H9 (cell line): ENCODE results near the gene EPB41L2. TPM values are rescaled to one million over a fixed set of nuclear protein-coding genes. Genes with fewer than 3 reads are reported as not detected.

Experiments
- DNase-seq: peaks from one replicate; pipeline ENCODE4 v3.0.0-alpha.2; 2017
- H2AFZ ChIP-seq: one replicate; pipeline ENCODE4 v1.6.1; 2013; ENCODE audit warnings: mild to moderate bottlenecking, low read length, control low read depth, moderate library complexity
- H2AK5ac ChIP-seq: 2 replicates; pipeline ENCODE4 v1.6.1; 2013; ENCODE audit warnings: low read length, control low read depth, mixed read lengths; ENCODE audit not compliant: insufficient read length
- H2BK120ac ChIP-seq: one replicate; pipeline ENCODE4 v1.6.1; 2013; ENCODE audit warnings: low read depth, mild to moderate bottlenecking, low read length, control low read depth, inconsistent platforms; ENCODE audit not compliant: poor library complexity, severe bottlenecking
- H2BK12ac ChIP-seq: 2 replicates; pipeline ENCODE4 v1.6.1; 2013; ENCODE audit warnings: low read length, control low read depth, mixed read lengths, low read depth; ENCODE audit not compliant: insufficient read length
- H2BK15ac ChIP-seq: 2 replicates; pipeline ENCODE4 v1.6.1; 2013; ENCODE audit warnings: low read depth, low read length, control low read depth
- H2BK20ac ChIP-seq: one replicate; pipeline ENCODE4 v1.6.1; 2013; ENCODE audit warnings: low read depth, mild to moderate bottlenecking, low read length, control low read depth, inconsistent platforms; ENCODE audit not compliant: poor library complexity, severe bottlenecking
- H2BK5ac ChIP-seq: 2 replicates; pipeline ENCODE4 v1.6.1; 2013; ENCODE audit warnings: low read length, control low read depth, mixed read lengths; ENCODE audit not compliant: insufficient read length
- H3K14ac ChIP-seq: 2 replicates; pipeline ENCODE4 v1.6.1; 2013; ENCODE audit warnings: low read length, control low read depth; ENCODE audit not compliant: insufficient read depth
- H3K18ac ChIP-seq: 2 replicates; pipeline ENCODE4 v1.6.1; 2013; ENCODE audit warnings: low read depth, mild to moderate bottlenecking, mixed read lengths, low read length, control low read depth; ENCODE audit not compliant: insufficient read length
- H3K23ac ChIP-seq: 2 replicates; pipeline ENCODE4 v1.6.1; 2013; ENCODE audit warnings: low read length, control low read depth, mixed read lengths, low read depth; ENCODE audit not compliant: insufficient read length
- H3K23me2 ChIP-seq: 2 replicates; pipeline ENCODE4 v1.6.1; 2013; ENCODE audit warnings: low read depth, mild to moderate bottlenecking, mixed read lengths, low read length, control low read depth; ENCODE audit not compliant: insufficient read length, poor library complexity, severe bottlenecking
- H3K27ac ChIP-seq: 2 replicates; pipeline ENCODE4 v1.5.1; 2013; ENCODE audit warnings: low read length, control low read depth, mixed read lengths, low read depth; ENCODE audit not compliant: insufficient read length
- H3K27me3 ChIP-seq: 2 replicates; pipeline ENCODE4 v1.6.1; 2013; ENCODE audit warnings: low read length, control low read depth, inconsistent platforms; ENCODE audit not compliant: insufficient read depth
- H3K4ac ChIP-seq: 2 replicates; pipeline ENCODE4 v1.6.1; 2013; ENCODE audit warnings: low read depth, mild to moderate bottlenecking, control low read depth, inconsistent platforms, low read length, moderate library complexity
- H3K4me1 ChIP-seq: 2 replicates; pipeline ENCODE4 v1.6.1; 2013; ENCODE audit warnings: low read length, control low read depth, inconsistent platforms; ENCODE audit not compliant: insufficient read depth
- H3K4me2 ChIP-seq: 2 replicates; pipeline ENCODE4 v1.6.1; 2013; ENCODE audit warnings: low read length, control low read depth, mixed read lengths; ENCODE audit not compliant: insufficient read length, insufficient read depth
- H3K56ac ChIP-seq: 2 replicates; pipeline ENCODE4 v1.6.1; 2013; ENCODE audit warnings: low read depth, mild to moderate bottlenecking, mixed read lengths, low read length, control low read depth; ENCODE audit not compliant: insufficient read length
- H3K79me1 ChIP-seq: 2 replicates; pipeline ENCODE4 v1.6.1; 2013; ENCODE audit warnings: low read depth, mild to moderate bottlenecking, moderate library complexity, low read length, control low read depth, inconsistent platforms; ENCODE audit not compliant: insufficient read depth, poor library complexity, severe bottlenecking
- H3K79me2 ChIP-seq: 2 replicates; pipeline ENCODE4 v1.6.1; 2013; ENCODE audit warnings: low read length, control low read depth, inconsistent platforms; ENCODE audit not compliant: insufficient read depth
- H3K9ac ChIP-seq: 2 replicates; pipeline ENCODE4 v1.6.1; 2013; ENCODE audit warnings: low read length, control low read depth, mixed read lengths; ENCODE audit not compliant: insufficient read length; ENCODE audit errors: extremely low read depth
- H3K9me3 ChIP-seq: one replicate; pipeline ENCODE4 v1.6.1; 2013; ENCODE audit warnings: low read depth, low read length, inconsistent platforms; ENCODE audit not compliant: control insufficient read depth
- H3T11ph ChIP-seq: one replicate; pipeline ENCODE4 v1.6.1; 2013; ENCODE audit warnings: mild to moderate bottlenecking, low read length, control low read depth, inconsistent platforms
- H4K20me1 ChIP-seq: one replicate; pipeline ENCODE4 v1.6.1; 2013; ENCODE audit not compliant: control insufficient read depth, insufficient read length, insufficient read depth
- H4K5ac ChIP-seq: 2 replicates; pipeline ENCODE4 v1.6.1; 2013; ENCODE audit warnings: low read depth, mild to moderate bottlenecking, mixed read lengths, low read length, control low read depth; ENCODE audit not compliant: insufficient read length
- H4K8ac ChIP-seq: replicated peaks from 2 replicates; pipeline ENCODE4 v1.6.1; 2013; ENCODE audit warnings: low read length, control low read depth, mixed read lengths, low read depth; ENCODE audit not compliant: insufficient read length
- H4K91ac ChIP-seq: 2 replicates; pipeline ENCODE4 v1.6.1; 2013; ENCODE audit warnings: low read depth, mild to moderate bottlenecking, moderate library complexity, mixed read lengths, low read length, control low read depth; ENCODE audit not compliant: insufficient read length
- H3K27ac Mint-ChIP-seq, 3 experiments: 2 replicates in 2 of 3; 3 replicates in 1 of 3; pipeline ENCODE4 v1.8.0; 2020 to 2021; ENCODE audit warnings: mixed read lengths in 3 of 3, mild to moderate bottlenecking in 1 of 3, moderate library complexity in 1 of 3
- H3K27me3 Mint-ChIP-seq: 2 replicates; pipeline ENCODE4 v1.8.0; 2021; ENCODE audit warnings: low read depth, mild to moderate bottlenecking, moderate library complexity, mixed read lengths
- H3K36me3 Mint-ChIP-seq, 3 experiments: 2 replicates in 2 of 3; 3 replicates in 1 of 3; pipeline ENCODE4 v1.8.0; 2020 to 2021; ENCODE audit warnings: low read depth in 3 of 3, mixed read lengths in 3 of 3; ENCODE audit not compliant: insufficient read depth in 1 of 3
- H3K4me1 Mint-ChIP-seq, 2 experiments: 2 replicates each; pipeline ENCODE4 v1.8.0; 2020; ENCODE audit warnings: mixed read lengths in 2 of 2
- H3K4me3 Mint-ChIP-seq, 2 experiments: 2 replicates in 1 of 2; 3 replicates in 1 of 2; pipeline ENCODE4 v1.8.0; 2020 to 2021; ENCODE audit warnings: mild to moderate bottlenecking in 2 of 2, mixed read lengths in 2 of 2, moderate library complexity in 1 of 2
- H3K9me3 Mint-ChIP-seq, 2 experiments: 2 replicates in 1 of 2; 3 replicates in 1 of 2; pipeline ENCODE4 v1.8.0; 2020; ENCODE audit warnings: mild to moderate bottlenecking in 2 of 2, mixed read lengths in 2 of 2, moderate library complexity in 1 of 2
- CTCF ChIP-seq: fragments of 200-600 bp; sonication (generic); conservative IDR thresholded peaks from 3 replicates; pipeline ENCODE4 v1.8.0; 2021; ENCODE audit warnings: antibody characterized with exemption, mild to moderate bottlenecking
- WGBS: extraction: QIAGEN DNeasy Blood & Tissue Kit; methylation state at CpG from one replicate; pipeline ENCODE4 v1.1.7; 2013; ENCODE audit warnings: missing lambda C conversion rate, low lambda C conversion rate, mixed read lengths; ENCODE audit not compliant: insufficient read length; ENCODE audit errors: extremely low coverage; 5-methylcytosine and 5-hydroxymethylcytosine counted together
- total RNA-seq: library from RNA; stranded (reverse); gene quantifications from 2 replicates; pipeline ENCODE4 v1.2.1, GENCODE V29; 2021

The EPB41L2 gene
- total RNA-seq, 1 experiment from 2014 or later: 90.2 TPM

- Histone ChIP-seq H3K79me1 (peaks cover 3% of the 10 kb centered on the region), H4K8ac (no peak overlapping the region), H4K91ac (no peak overlapping the region), H3K23me2 (no peaks in the 10 kb centered on the region), H2BK20ac (no peak overlapping the region), H2BK15ac (no peak overlapping the region), H3K23ac (no peak overlapping the region), H4K5ac (no peak overlapping the region), H3K9me3 (no peaks in the 10 kb centered on the region), H2AK5ac (no peak overlapping the region), H3K14ac (no peak overlapping the region), H2BK5ac (no peak overlapping the region), H3K79me2 (peaks cover 7% of the 10 kb centered on the region; the same call in 1 of the 2 replicates), H4K20me1 (no peaks in the 10 kb centered on the region), H3K56ac (no peak overlapping the region), H3K27ac (no peak overlapping the region), H2BK12ac (no peak overlapping the region), H3T11ph (no peak overlapping the region), H3K4me1 (no peaks in the 10 kb centered on the region), H3K4me2 (no peak overlapping the region), H2BK120ac (no peak overlapping the region), H3K9ac (no peak overlapping the region), H3K18ac (no peak overlapping the region), H3K4ac (no peak overlapping the region), H3K27me3 (no peaks in the 10 kb centered on the region), H2AFZ (no peak overlapping the region)
- DNase-seq: no peak
- WGBS: no CpG with 5 or more reads among the region's 1 CpG
- peaks cover 6 to 7% of the 10 kb centered on the region in 2 experiments; a peak in 3 of 5 replicates for H3K9me3 Mint-ChIP-seq
- no peak for TF ChIP-seq CTCF
- no peaks in the 10 kb centered on the region for H3K27me3 Mint-ChIP-seq
- H3K27ac Mint-ChIP-seq: no peak overlapping the region
- H3K36me3 Mint-ChIP-seq: peaks cover 6 to 7% (median 6%) of the 10 kb centered on the region in 3 experiments; a peak in 5 of 7 replicates
- H3K4me3 Mint-ChIP-seq: no peak overlapping the region
- peaks cover 9 to 14% of the 10 kb centered on the region in 2 experiments for H3K4me1 Mint-ChIP-seq
Measured at GRCh38 chr6:131026243-131026642, 36.8 kb downstream of the EPB41L2 start.
